ENCODE data around the gene CAPN9.

DNA sequence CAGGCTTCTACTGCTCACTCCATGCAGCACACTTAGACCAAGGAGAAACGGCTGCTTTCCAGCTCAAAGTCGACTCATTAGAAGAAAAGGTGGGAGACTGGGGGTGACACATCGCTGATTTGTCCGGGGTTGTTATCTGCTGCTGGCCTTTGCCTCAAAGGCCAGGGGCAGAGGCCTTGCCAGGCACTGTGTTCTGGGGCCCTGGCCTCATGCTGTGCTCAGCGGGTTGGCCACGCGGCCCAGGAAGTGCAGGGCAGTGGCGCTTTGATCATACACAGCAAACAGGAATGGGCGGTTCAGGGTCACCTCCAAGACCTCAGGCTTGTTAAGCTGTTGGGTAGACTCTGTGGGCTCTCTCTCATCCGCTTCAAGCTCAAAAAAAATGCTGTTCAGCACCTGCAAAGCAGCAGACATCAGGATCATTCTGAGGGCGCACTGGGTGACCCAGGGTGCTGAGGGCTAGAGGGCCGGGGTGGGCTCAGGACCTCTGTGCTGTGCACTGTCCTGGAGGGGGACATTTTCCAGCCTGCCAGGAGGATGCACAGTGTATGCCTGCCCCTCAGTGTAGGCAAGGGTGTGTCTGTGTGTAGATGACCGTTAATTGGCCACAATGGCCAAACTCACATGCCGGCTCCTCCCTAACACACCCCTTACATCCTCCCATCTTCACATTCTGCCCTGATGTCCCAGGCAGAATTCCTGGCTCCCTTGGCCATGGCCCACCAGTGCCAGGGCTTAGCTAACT lies 44.1 kb upstream of the CAPN9 start:
- no peak for TF ChIP-seq GATA2 (IDR thresholded peaks at IDR 0.05; ENCODE audit: low read depth, low read length)
- TF ChIP-seq GATA3 (IDR thresholded peaks at IDR 0.05; ENCODE audit: low read depth, low read length), result no peak
